Activated CD4-positive, alpha-beta T cell treated with anti-CD3 and anti-CD28 coated beads for 1 hour (primary cell): ENCODE measurements around the gene TRAPPC4.
"Not testable (repeated sequence)": the region's sequence is repeated elsewhere in the genome, so short reads cannot be mapped to it uniquely, and the experiment has no call there.

Experiments used
- DNase-seq: peaks from one replicate; pipeline ENCODE4 v3.0.0-alpha.2; 2020

TRAPPC4 gene

GRCh38 chr11:119014209-119014924 lies 4.2 kb upstream of the TRAPPC4 start:
- no peak for DNase-seq

- DNase-seq = no peak
Observed at GRCh38 chr11:119015054-119015611, 3.4 kb upstream of the TRAPPC4 start.

- DNase-seq = no peak
Observed at GRCh38 chr11:119016216-119017009, 2.2 kb upstream of the TRAPPC4 start.

- DNase-seq = not testable (repeated sequence)
Observed at GRCh38 chr11:119017377-119017776, 1.2 kb upstream of the TRAPPC4 start.

- DNase-seq = no peak
Observed at GRCh38 chr11:119019996-119020395, 1.4 kb downstream of the TRAPPC4 start.

- DNase-seq = no peak
Observed at GRCh38 chr11:119021631-119022030, 3.1 kb downstream of the TRAPPC4 start.

- no peak for DNase-seq
Observed at GRCh38 chr11:119023741-119024140, 5.2 kb downstream of the TRAPPC4 start.

- no peak for DNase-seq
Observed at GRCh38 chr11:119024430-119025098, 6.0 kb downstream of the TRAPPC4 start.

GRCh38 chr11:119025099-119025473 lies 6.5 kb downstream of the TRAPPC4 start:
- DNase-seq = no peak

- no peak for DNase-seq
Observed at GRCh38 chr11:119025541-119025940, 7.0 kb downstream of the TRAPPC4 start.

- DNase-seq = no peak
Observed at GRCh38 chr11:119025978-119026766, 7.6 kb downstream of the TRAPPC4 start.

GRCh38 chr11:119026970-119027369 lies 8.4 kb downstream of the TRAPPC4 start:
- DNase-seq = no peak

GRCh38 chr11:119027561-119028345 lies 9.2 kb downstream of the TRAPPC4 start:
- no peak for DNase-seq

- DNase-seq = no peak
Observed at GRCh38 chr11:119028346-119029068, 9.9 kb downstream of the TRAPPC4 start.

- DNase-seq = no peak
Observed at GRCh38 chr11:119029069-119029339, 10.4 kb downstream of the TRAPPC4 start.

GRCh38 chr11:119029340-119030028 lies 10.9 kb downstream of the TRAPPC4 start:
- DNase-seq = no peak

GRCh38 chr11:119030029-119030328 lies 11.4 kb downstream of the TRAPPC4 start:
- DNase-seq = no peak

GRCh38 chr11:119030329-119031047 lies 11.9 kb downstream of the TRAPPC4 start, which contains the start of gene SLC37A4:
Gene SLC37A4, minus strand, starts transcription at chr11:119030877.
- DNase-seq = peak; percentile 99

- DNase-seq = no peak
Observed at GRCh38 chr11:119031912-119032280, 13.3 kb downstream of the TRAPPC4 start.

GRCh38 chr11:119033421-119033820 lies 14.9 kb downstream of the TRAPPC4 start:
- not testable (repeated sequence) for DNase-seq
